Measurements from ENCODE around the gene DNAAF5.
A peak's percentile ranks its signal among the peaks of the same experiment; 100 is the strongest.

The DNAAF5 gene

GRCh38 chr7:772392-772791 is 45.9 kb downstream of the DNAAF5 start:
- no peak overlapping the region for H3K27ac ChIP-seq (replicated peaks; ENCODE audit: low read length)

GRCh38 chr7:772861-773621 is 46.5 kb downstream of the DNAAF5 start:
- Histone ChIP-seq H3K27me3 (ENCODE audit: control insufficient read depth in 3 of 3, insufficient read depth in 3 of 3, low read depth in 1 of 3, low read length in 3 of 3) (no peaks in the 10 kb centered on the region), H2BK15ac (ENCODE audit: low read length) (no peak overlapping the region), H3K79me1 (ENCODE audit: low read depth, low read length) (peaks cover 9% of the 10 kb centered on the region), H3K36me3 (replicated peaks in 1 of 2; ENCODE audit: control insufficient read depth in 2 of 2, insufficient read depth in 2 of 2, low read length in 2 of 2) (peaks cover 31 to 82% of the 10 kb centered on the region in 2 donors), H4K8ac (ENCODE audit: low read depth, low read length) (no peak overlapping the region), H3K4me3 (ENCODE audit: low read length in 2 of 2) (no peak overlapping the region), H2BK5ac (ENCODE audit: low read length) (no peak overlapping the region), H2AFZ (ENCODE audit: low read length) (no peak overlapping the region), H3K9ac (ENCODE audit: low read depth, low read length, poor library complexity) (peak overlapping the region; percentile 30), H2AK5ac (ENCODE audit: low read depth, low read length) (no peak overlapping the region), H3K4me2 (ENCODE audit: insufficient read depth, low read length, poor library complexity, severe bottlenecking) (no peak overlapping the region), H3K4ac (ENCODE audit: low read length) (no peak overlapping the region), H3K18ac (ENCODE audit: low read length) (no peak overlapping the region), H3K23ac (ENCODE audit: low read depth, low read length, poor library complexity) (no peak overlapping the region), H3K9me3 (replicated peaks in 1 of 2; ENCODE audit: control insufficient read depth in 2 of 2, insufficient read depth in 1 of 2, low read depth in 1 of 2, low read length in 2 of 2) (no peaks in the 10 kb centered on the region), H4K91ac (ENCODE audit: low read depth, low read length, poor library complexity) (no peak overlapping the region), H3K14ac (ENCODE audit: low read length) (no peak overlapping the region), H3K27ac (replicated peaks; ENCODE audit: low read length) (no peak overlapping the region), H2BK12ac (ENCODE audit: low read length) (no peak overlapping the region), H3K4me1 (ENCODE audit: control insufficient read depth in 2 of 2, insufficient read depth in 1 of 2, low read depth in 1 of 2, low read length in 2 of 2) (no peaks in the 10 kb centered on the region), H2BK120ac (ENCODE audit: low read depth, low read length) (no peak overlapping the region)
- WGBS, 2 donors (ENCODE audit: extremely low coverage in 2 of 2, insufficient read length in 2 of 2, insufficient replicate concordance in 1 of 2): no CpG with 5 or more reads among the region's 32 CpGs
- no peak for DNase-seq (ENCODE audit: low spot score)

More at GRCh38 chr7:772392-772791, 45.9 kb downstream of the DNAAF5 start:
- Histone ChIP-seq H3K36me3 (replicated peaks in 1 of 2; ENCODE audit: control insufficient read depth in 2 of 2, insufficient read depth in 2 of 2, low read length in 2 of 2) (peaks cover 34 to 82% of the 10 kb centered on the region in 2 donors), H3K4me1 (ENCODE audit: control insufficient read depth in 2 of 2, insufficient read depth in 1 of 2, low read depth in 1 of 2, low read length in 2 of 2) (no peaks in the 10 kb centered on the region), H3K4me2 (ENCODE audit: insufficient read depth, low read length, poor library complexity, severe bottlenecking) (no peak overlapping the region), H3K18ac (ENCODE audit: low read length) (no peak overlapping the region), H3K79me1 (ENCODE audit: low read depth, low read length) (peaks cover 9% of the 10 kb centered on the region), H2AFZ (ENCODE audit: low read length) (no peak overlapping the region), H3K4me3 (ENCODE audit: low read length in 2 of 2) (no peak overlapping the region), H2BK15ac (ENCODE audit: low read length) (no peak overlapping the region), H3K9me3 (replicated peaks in 1 of 2; ENCODE audit: control insufficient read depth in 2 of 2, insufficient read depth in 1 of 2, low read depth in 1 of 2, low read length in 2 of 2) (no peaks in the 10 kb centered on the region), H3K23ac (ENCODE audit: low read depth, low read length, poor library complexity) (peak overlapping the region; percentile 23), H2AK5ac (ENCODE audit: low read depth, low read length) (no peak overlapping the region), H3K14ac (ENCODE audit: low read length) (no peak overlapping the region), H2BK5ac (ENCODE audit: low read length) (no peak overlapping the region), H3K4ac (ENCODE audit: low read length) (no peak overlapping the region), H4K91ac (ENCODE audit: low read depth, low read length, poor library complexity) (no peak overlapping the region), H2BK12ac (ENCODE audit: low read length) (no peak overlapping the region), H4K8ac (ENCODE audit: low read depth, low read length) (no peak overlapping the region), H2BK120ac (ENCODE audit: low read depth, low read length) (no peak overlapping the region), H3K9ac (ENCODE audit: low read depth, low read length, poor library complexity) (no peak overlapping the region), H3K27me3 (ENCODE audit: control insufficient read depth in 3 of 3, insufficient read depth in 3 of 3, low read depth in 1 of 3, low read length in 3 of 3) (no peaks in the 10 kb centered on the region)
- no peak for DNase-seq (ENCODE audit: low spot score)
- no CpG with 5 or more reads among the region's 13 CpGs for WGBS, 2 donors (ENCODE audit: extremely low coverage in 2 of 2, insufficient read length in 2 of 2, insufficient replicate concordance in 1 of 2)

GRCh38 chr7:773622-773915 is 47.1 kb downstream of the DNAAF5 start:
- Histone ChIP-seq H2BK5ac (ENCODE audit: low read length) (peak overlapping the region; percentile 87), H3K4me2 (ENCODE audit: insufficient read depth, low read length, poor library complexity, severe bottlenecking) (no peak overlapping the region), H2BK15ac (ENCODE audit: low read length) (no peak overlapping the region), H2AFZ (ENCODE audit: low read length) (no peak overlapping the region), H2AK5ac (ENCODE audit: low read depth, low read length) (no peak overlapping the region), H2BK12ac (ENCODE audit: low read length) (no peak overlapping the region), H3K4me1 (ENCODE audit: control insufficient read depth in 2 of 2, insufficient read depth in 1 of 2, low read depth in 1 of 2, low read length in 2 of 2) (no peaks in the 10 kb centered on the region), H3K36me3 (replicated peaks in 1 of 2; ENCODE audit: control insufficient read depth in 2 of 2, insufficient read depth in 2 of 2, low read length in 2 of 2) (peaks cover 31 to 82% of the 10 kb centered on the region in 2 donors), H3K27me3 (ENCODE audit: control insufficient read depth in 3 of 3, insufficient read depth in 3 of 3, low read depth in 1 of 3, low read length in 3 of 3) (no peaks in the 10 kb centered on the region), H3K14ac (ENCODE audit: low read length) (no peak overlapping the region), H3K27ac (replicated peaks; ENCODE audit: low read length) (no peak overlapping the region), H3K9ac (ENCODE audit: low read depth, low read length, poor library complexity) (no peak overlapping the region), H4K8ac (ENCODE audit: low read depth, low read length) (no peak overlapping the region), H3K4me3 (ENCODE audit: low read length in 2 of 2) (no peak overlapping the region), H4K91ac (ENCODE audit: low read depth, low read length, poor library complexity) (no peak overlapping the region), H3K4ac (ENCODE audit: low read length) (peak overlapping the region; percentile 53), H3K79me1 (ENCODE audit: low read depth, low read length) (peaks cover 9% of the 10 kb centered on the region), H3K9me3 (replicated peaks in 1 of 2; ENCODE audit: control insufficient read depth in 2 of 2, insufficient read depth in 1 of 2, low read depth in 1 of 2, low read length in 2 of 2) (no peaks in the 10 kb centered on the region), H3K18ac (ENCODE audit: low read length) (no peak overlapping the region), H2BK120ac (ENCODE audit: low read depth, low read length) (no peak overlapping the region), H3K23ac (ENCODE audit: low read depth, low read length, poor library complexity) (no peak overlapping the region)
- WGBS, 2 donors (ENCODE audit: extremely low coverage in 2 of 2, insufficient read length in 2 of 2, insufficient replicate concordance in 1 of 2): no CpG with 5 or more reads among the region's 12 CpGs
- DNase-seq (ENCODE audit: low spot score): no peak

- H3K4me1 ChIP-seq (ENCODE audit: control insufficient read depth in 2 of 2, insufficient read depth in 1 of 2, low read depth in 1 of 2, low read length in 2 of 2): no peaks in the 10 kb centered on the region
- H2BK12ac ChIP-seq (ENCODE audit: low read length): no peak overlapping the region
- H2BK15ac ChIP-seq (ENCODE audit: low read length): peak overlapping the region; percentile 49
- H2AFZ ChIP-seq (ENCODE audit: low read length): no peak overlapping the region
- no peak overlapping the region for H3K27ac ChIP-seq (replicated peaks; ENCODE audit: low read length)
- no peaks in the 10 kb centered on the region for H3K9me3 ChIP-seq (replicated peaks in 1 of 2; ENCODE audit: control insufficient read depth in 2 of 2, insufficient read depth in 1 of 2, low read depth in 1 of 2, low read length in 2 of 2)
- H3K4ac ChIP-seq (ENCODE audit: low read length): peak overlapping the region; percentile 53
- no peak overlapping the region for H3K4me3 ChIP-seq (ENCODE audit: low read length in 2 of 2)
- no peaks in the 10 kb centered on the region for H3K27me3 ChIP-seq (ENCODE audit: control insufficient read depth in 3 of 3, insufficient read depth in 3 of 3, low read depth in 1 of 3, low read length in 3 of 3)
- H3K14ac ChIP-seq (ENCODE audit: low read length): peak overlapping the region; percentile 38
- peak overlapping the region; percentile 65 for H3K23ac ChIP-seq (ENCODE audit: low read depth, low read length, poor library complexity)
- H3K36me3 ChIP-seq (replicated peaks in 1 of 2; ENCODE audit: control insufficient read depth in 2 of 2, insufficient read depth in 2 of 2, low read length in 2 of 2): peaks cover 35 to 85% of the 10 kb centered on the region in 2 donors
- H3K18ac ChIP-seq (ENCODE audit: low read length): peak overlapping the region; percentile 38
- H4K8ac ChIP-seq (ENCODE audit: low read depth, low read length): peak overlapping the region; percentile 17
- WGBS, 2 donors (ENCODE audit: extremely low coverage in 2 of 2, insufficient read length in 2 of 2, insufficient replicate concordance in 1 of 2): no CpG with 5 or more reads among the region's 65 CpGs
- H4K91ac ChIP-seq (ENCODE audit: low read depth, low read length, poor library complexity): no peak overlapping the region
- H2BK5ac ChIP-seq (ENCODE audit: low read length): peak overlapping the region; percentile 87
- H3K79me1 ChIP-seq (ENCODE audit: low read depth, low read length): peaks cover 4% of the 10 kb centered on the region
- H2AK5ac ChIP-seq (ENCODE audit: low read depth, low read length): peak overlapping the region; percentile 63
- no peak overlapping the region for H2BK120ac ChIP-seq (ENCODE audit: low read depth, low read length)
- no peak overlapping the region for H3K9ac ChIP-seq (ENCODE audit: low read depth, low read length, poor library complexity)
- DNase-seq (ENCODE audit: low spot score): peak; percentile 51
- H3K4me2 ChIP-seq (ENCODE audit: insufficient read depth, low read length, poor library complexity, severe bottlenecking): no peak overlapping the region
Observed at GRCh38 chr7:774161-775109, 47.9 kb downstream of the DNAAF5 start.

Data from neuronal stem cell (in vitro differentiated cells).